H4 (cell line): ENCODE results near the gene NBAS. TPM values are rescaled to one million over a fixed set of nuclear protein-coding genes. Genes with fewer than 3 reads are reported as not detected.
"Not testable (repeated sequence)": the region's sequence is repeated elsewhere in the genome, so short reads cannot be mapped to it uniquely, and the experiment has no call there.

Experiments used
- DNase-seq: peaks from one replicate; pipeline ENCODE4 v3.0.0-alpha.2; 2015; ENCODE audit warnings: low spot score
- total RNA-seq: library from RNA; depleted of rRNA; stranded (reverse); fragments of >200 nt; shearing (Covaris generic); gene quantifications from 2 replicates; pipeline ENCODE4 v1.2.3, GENCODE V29; 2014

NBAS gene
- total RNA-seq, 1 experiment from 2014 or later = 16.2 TPM

DNA sequence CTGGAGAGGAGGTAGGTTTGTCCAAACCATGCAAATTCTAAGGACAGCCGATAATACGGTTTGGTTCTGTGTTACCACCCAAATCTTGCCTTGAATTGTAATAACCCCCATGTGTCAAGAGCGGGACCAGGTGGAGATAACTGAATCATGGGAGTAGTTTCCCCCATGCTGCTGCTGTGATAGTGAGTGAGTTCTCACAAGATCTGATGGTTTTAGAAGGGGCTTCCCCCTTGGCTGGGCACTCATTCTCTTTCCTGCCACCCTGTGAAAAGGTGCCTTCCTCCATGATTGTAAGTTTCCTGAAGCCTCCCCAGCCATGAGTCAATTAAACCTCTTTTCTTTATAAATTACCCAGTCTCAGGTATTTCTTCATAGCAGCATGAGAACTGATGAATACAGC lies 295.2 kb downstream of the NBAS start:
- no peak for DNase-seq

DNA sequence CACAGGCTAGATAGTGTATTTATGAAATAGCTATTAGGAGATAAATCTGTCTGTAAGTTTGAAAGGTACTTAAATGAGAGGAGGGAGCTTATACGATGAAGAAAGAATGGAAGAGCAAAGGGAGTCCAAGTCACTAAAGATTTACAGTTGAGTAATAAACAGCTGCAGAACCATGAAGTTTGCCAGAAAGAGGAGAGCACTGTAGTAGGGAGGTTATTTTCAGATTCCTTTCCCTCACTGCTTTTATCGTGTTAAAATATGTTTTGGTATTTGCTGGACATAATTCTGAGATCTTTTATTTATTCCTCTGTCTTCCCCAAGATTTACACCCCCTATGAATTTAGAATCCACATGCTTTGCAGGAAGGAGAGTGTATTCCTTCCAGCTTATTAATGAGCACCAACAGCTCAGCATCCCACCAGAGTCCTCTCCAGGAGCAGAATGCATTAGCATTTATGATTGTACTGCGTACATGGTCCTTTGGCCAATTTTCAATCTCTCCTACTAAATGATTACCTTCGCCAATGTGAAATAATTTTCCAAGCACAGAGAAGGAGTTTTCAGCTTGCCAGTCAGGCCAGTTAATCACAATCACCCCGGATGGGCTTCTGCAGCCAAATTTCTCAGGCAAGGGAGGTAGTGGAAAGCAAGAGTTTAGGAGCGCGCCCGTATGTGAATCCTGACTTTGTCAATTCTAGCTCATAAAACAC lies 297.0 kb downstream of the NBAS start:
- DNase-seq = no peak

DNA sequence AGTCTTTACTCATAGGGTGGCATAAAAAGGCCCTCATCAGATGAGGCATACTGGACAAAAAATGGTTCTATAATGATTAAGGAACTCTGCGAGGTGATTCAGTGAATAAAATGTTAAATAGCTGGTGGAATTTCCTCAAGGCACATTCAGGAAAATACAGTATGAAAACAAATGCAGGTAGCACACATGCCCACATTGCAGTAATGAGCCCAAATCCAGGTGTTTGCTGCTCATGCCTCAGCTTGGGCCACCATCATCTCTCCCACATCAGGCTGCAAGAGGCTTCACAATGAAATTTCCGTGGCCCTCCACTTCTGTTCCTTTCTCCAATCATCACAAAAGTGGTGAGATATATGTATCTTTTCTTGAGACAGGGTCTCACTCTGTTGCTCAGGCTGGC lies 298.3 kb downstream of the NBAS start:
- no peak for DNase-seq

DNA sequence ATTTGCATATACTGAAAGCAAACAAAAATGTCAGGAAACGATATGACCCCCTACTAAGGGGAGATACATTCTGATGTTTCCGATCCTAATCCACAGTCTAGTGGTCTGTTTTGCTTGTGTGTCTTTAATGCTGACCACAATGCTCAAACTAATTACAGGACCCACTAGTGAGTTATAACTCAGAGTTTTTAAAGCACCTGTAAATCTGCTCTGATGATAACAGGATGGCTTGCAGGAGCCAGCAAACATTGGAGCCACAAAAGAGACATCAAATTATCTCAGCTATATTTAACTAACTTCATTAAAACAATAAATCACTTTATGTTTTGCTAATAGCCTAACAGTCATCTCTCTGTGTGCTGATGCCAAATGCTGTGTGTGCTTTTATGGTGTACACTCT lies 300.3 kb downstream of the NBAS start:
- DNase-seq = no peak

DNA sequence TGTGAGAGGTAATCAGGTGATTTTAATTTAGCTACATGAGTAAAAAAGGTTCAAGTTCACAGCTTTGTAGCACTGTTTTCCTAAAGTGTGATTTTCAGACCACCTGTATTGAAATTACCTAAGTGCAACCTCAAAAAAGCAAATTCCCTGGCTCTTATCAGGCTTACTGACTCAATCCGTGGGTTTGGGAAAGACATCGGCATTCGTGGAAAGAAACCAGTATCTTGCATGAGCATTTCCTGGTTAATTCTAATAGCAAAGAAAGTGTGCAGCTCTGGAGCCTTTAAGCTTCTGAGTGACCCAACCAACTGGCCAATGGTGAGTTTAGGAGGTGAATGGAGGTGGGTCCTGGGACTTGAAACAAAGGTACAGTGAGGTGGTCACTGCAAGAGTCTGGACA lies 300.9 kb downstream of the NBAS start:
- no peak for DNase-seq

DNA sequence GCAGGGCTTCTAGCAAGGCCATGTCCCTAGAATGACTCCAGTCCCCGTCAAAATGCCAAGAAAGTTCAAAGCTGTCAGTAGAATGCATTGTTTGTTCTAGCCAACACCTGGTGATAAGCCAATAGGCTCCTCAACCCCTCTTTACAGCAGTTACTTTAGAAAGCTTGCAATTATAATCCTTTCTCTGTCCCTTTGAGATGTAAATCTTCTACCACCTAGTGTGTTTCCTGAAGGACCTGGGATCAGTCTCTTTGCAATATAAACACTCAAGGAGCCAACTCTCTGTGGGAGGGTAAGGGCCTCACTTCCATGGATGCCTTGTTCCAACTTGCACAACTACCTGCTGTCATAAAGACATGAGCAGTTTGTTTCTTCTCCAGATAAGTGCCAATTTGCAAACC lies 301.8 kb downstream of the NBAS start:
- no peak for DNase-seq

DNA sequence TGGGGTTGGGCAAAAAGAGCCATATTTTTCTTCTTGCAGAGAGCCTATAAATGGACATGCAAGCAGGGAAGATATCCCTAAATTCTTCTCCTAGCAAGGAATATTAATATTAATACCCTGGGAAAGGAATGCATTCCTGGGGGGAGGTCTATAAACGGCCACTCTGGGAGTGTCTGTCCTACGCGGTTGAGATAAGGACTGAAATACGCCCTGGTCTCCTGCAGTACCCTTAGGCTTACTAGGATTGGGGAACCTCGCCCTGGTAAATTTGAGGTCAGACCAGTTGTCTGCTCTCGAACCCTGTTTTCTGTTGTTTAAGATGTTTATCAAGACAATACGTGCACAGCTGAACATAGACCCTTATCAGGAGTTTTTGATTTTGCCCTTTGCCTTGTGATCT lies 302.7 kb downstream of the NBAS start:
- DNase-seq = not testable (repeated sequence)

DNA sequence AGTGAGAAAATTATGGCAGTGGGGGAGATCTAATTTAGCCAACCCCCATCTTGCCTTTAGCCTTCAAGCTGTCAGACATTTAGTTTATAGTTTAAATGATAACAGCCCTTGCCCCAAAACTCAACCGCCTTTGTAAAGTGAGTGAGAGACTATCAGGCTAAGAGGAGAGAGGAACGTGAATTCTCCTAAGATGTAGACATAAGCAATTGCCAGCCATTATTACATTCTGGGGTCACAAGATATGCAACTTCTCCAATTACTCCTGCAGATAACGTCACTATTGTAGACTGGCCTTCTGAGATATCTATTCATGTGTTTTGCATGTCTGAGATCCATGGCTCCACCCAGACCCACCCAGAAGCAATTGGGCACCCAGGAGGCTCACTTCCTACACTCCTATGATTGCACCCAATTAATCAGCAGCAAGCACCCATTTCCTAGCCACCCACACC lies 307.3 kb downstream of the NBAS start:
- DNase-seq = no peak

DNA sequence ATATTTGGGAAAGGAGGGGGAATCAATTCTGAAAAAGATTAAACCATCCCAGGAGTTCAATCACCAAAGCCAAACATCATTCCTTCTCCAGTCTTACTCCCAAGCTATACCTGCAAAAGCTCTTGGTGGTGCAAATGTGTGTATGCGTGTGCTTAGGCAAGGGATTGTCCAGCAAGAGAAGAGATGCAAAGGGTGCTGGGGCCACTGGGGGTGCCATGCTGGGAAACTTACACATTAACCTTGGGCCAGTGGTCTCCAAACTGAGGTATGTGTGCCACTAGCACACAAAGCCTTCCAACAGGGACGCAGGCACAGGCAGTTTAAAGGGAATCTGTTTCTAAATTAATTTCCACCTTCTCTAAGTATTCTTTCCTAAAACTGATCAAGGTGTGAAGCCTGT lies 307.9 kb downstream of the NBAS start:
- no peak for DNase-seq

DNA sequence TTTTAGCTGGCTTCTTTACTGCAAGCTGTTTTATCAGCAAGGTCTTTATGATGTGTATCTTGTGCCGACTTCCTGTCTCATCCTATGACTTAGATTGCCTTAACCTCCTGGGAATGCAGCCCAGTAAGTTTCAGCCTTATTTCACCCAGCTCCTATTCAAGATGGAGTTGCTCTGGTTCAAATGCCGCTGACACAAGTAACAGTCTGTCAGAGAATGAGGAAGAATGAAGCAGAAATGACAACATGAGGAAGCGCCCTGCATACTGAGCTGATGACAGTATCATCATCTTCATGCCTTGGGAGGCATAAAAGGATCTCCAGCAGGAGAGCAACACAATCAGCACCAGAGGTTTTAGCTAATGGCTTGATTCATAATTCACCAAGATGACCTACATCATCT lies 309.4 kb downstream of the NBAS start:
- no peak for DNase-seq

DNA sequence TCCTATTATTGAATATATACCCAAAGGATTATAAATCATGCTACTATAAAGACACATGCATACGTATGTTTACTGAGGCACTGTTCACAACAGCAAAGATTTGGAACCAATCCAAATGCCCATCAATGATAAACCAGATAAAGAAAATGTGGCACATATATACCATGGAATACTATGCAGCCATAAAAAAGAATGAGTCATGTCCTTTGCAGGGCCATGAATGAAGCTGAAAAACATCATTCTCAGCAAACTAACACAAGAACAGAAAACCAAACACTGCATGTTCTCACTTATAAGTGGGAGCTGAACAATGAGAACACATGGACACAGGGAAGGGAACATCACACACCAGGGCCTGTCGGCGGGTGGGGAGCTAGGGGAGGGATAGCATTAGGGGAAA lies 310.2 kb downstream of the NBAS start:
- not testable (repeated sequence) for DNase-seq

DNA sequence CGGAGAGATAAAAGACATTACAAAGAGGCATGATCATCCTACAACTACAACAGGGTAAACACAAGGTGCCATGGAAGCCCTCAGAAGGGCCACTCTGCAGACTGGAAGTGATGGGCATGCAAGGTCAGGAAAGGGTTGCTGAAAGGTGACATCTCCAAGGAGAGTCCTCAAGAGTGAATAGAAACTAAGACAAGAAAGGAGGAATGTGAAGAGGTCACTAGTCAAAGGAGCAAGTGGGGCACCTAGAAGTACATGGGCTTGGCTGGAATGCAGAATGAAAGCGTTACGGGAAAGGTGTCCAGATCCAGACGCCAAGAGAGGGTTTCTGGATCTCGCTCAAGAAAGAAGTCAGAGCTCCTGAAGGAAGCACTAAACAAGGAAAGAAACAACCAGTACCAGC lies 314.3 kb downstream of the NBAS start:
- no peak for DNase-seq

DNA sequence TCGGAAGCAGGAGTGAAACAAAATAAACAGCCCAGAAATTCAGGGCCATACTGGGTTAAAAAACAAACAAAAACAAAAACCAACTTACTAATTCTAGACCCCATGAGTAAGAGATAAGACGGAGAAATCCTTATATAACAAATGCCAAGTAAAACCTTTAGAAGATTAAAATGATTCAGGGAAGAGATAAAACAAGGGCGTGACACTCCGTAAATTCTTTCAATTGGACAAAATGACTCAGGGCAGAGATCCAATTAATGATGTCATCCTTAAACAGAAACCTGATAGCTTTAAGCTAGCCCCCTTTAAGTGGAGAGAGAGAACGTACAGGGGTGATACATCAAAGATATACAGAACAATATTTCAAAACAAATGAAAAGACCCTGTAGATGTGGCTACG lies 317.4 kb downstream of the NBAS start:
- DNase-seq = peak; percentile 21

DNA sequence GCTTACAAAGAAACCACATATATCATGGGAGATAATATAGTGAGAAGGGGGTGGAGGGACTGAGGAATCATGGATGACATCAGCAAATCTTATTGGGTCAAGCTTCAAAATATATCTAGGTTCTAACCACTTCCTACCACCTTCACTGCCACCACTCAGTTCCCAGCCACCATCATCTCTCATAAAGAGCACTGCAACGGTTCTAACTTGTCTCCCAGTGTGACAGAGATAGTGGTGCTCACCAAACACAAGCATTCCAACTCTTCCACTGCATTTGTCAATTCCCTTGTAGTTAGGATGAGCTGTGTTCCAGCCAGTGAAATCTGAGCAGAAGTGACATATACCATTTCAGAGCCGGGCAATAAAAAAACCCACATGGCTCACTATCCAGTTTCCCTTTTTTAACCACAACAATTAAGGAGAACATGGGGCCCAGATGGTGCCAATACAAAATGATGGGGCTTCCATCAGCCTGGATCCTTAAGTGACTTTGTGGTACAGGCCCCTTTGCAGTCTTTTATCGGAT lies 318.1 kb downstream of the NBAS start:
- no peak for DNase-seq

DNA sequence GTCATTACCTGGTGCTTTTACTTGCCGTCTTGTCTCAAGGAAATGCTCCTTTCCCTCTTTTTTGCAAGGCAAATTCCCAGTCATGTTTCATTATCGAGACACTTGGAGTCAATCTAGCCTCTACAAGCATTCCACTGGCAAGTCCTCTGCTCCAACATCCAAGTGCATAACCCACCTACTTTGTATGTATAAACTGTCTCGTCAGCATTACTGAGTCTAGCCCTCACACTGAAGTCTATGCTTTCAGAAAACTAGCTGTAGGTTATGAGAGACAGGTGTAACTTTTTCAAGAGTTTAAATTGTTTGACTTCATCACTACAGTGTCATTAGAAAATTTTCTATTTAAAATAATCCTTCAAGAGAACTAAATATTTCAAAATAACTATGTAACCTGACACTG lies 319.2 kb downstream of the NBAS start:
- no peak for DNase-seq

DNA sequence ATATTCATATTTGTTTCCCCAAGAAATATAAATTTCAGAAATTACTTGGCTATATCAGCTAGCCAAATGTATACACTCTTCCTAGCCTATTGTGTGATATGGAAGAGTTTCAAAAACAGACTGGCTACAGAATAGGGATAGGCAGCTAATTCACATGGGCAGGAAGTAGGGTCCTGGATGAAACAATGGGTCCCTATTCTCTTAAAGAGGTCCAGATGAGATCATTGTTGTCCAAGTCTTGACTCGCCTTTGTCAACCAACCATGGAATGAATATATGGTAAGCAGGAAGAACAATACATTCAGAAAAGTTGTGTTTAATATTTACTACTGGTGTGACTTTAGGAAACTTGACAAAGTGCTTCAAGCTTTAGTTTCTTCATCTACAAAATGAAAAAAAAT lies 319.9 kb downstream of the NBAS start:
- no peak for DNase-seq

DNA sequence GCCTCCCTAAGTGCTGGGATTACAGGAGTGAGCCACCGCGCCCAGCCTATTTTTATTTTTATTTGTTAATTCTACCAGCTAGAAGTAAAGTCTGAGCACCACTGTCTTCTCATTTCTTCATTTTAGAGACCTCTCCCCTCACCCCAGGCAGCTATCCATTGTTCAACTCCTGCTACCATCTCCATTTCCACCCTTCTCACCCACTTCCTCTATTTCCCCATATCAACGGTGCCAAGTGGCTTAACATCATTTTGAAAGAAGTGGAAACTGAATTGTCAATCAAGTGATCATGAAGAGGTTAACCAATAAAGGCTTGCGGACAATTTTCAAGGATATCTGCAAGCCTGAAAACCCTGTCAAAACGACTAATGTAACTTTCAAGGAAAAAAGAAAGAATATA lies 323.1 kb downstream of the NBAS start:
- no peak for DNase-seq

DNA sequence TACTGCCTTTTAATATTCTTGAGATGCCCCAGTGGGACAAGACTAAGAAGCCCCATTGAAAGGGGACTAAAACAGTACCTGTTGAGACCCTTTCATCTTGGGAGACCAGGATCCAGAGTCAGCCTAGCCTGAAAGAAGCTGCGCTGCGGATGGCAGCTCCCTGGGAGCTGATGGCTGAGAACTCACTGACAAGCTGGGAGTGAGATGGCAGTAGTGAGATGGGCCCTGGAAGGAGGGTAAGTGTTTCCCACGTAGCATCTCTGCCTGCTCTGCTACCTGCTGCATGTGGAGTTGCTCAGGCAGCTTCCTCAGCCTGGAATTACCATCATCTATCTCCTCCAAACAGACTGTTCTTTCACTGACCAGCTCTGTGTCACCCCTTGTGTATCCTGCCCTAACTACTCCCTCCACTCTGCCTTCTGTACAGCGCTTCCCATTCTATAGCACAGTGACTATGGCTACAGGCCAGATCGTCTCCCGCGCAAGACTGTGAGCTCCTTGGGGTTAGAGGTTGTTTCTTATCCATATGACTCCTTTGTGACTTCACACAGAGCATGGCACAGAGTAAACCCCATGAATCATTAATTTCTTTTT lies 330.4 kb downstream of the NBAS start:
- no peak for DNase-seq

DNA sequence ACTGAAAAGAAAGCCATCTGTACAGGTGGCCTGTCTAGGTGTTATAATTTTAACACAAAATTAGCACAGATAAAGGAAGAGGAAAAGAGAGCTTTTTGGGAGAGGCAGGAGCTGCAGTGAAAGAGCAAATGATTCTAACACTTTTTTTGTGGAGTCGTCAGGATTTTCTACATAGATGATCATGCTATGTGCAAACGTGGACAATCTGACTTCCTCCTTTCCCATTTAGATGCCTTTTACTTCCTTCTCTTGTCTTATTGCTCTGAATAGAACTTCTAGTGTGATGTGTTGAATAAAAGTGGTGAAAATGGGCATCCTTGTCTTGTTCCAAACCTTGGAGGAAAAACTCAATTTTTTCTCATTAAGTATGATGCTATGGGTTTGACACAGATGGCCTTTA lies 334.5 kb downstream of the NBAS start:
- no peak for DNase-seq

DNA sequence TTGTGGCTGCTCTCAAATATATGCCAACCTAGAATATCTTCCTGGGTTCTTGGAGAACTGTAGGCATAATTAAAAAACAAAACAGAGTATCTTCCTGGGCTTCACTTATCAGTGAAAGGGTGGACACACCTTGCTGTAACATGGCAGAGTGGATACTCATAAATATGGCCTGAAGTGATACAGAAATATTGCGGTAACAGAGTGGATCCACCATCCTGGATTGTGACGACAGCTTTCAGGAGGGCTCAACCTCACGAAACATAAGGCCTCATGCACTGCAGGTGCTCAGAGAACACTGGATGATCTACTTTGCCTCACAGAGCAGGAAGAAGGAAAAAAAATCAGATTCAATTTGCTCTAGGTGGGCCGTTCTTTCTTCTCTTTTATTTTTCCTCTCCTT lies 336.0 kb downstream of the NBAS start:
- DNase-seq = no peak

DNA sequence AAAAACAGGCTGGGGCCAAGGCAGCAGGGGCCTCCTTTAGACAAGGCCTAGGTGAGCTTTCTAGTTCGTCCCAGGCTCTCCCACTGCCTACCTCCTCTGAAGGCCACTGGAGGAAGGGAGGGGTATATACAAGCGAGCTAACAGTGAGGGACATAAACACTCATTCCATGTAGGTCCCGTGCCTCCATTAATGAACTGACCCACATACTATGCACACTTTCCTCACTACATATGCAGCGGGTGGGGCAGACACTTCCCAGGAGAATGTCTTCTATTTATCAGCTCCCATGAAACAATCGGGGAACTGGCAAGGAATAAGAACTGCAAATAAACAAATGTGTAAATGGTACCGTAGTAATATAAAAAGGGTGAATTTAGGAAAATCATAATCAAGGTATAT lies 336.5 kb downstream of the NBAS start:
- no peak for DNase-seq

DNA sequence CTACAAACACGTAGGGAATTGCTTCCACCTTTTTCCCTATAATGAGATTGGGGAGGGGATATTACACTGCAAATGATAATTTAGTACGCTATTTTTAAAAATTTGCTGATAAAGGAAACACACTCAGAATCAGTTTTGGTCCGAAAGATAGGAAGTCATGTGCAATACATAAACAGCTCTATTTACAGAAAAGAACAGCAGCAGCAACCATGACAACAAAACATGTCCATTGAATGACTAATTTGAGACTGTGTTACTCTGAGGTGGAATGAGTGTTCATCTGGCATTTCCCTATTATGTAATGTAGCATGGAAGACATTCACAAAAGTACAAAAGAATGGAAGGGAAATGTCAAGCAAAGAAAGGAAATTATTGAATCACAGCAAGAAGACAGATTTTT lies 337.2 kb downstream of the NBAS start:
- no peak for DNase-seq

DNA sequence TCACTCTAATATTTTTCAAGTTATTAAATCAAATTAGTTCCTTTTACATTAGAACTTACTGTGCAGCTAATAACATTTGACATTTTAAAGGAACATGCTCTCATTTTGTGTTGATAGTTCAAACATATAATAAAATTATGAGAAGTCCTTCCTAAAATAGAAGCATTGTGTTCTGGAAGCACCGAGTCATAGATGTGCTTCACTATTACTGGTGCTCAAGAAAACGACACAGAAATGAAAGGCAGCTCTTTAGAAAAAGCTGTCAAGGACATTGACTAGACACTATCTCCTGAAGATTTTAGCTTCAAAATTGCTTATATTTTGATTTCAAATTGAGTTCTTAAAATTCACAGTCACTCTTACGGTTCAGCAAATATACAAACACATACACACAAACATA lies 338.3 kb downstream of the NBAS start:
- DNase-seq = no peak

DNA sequence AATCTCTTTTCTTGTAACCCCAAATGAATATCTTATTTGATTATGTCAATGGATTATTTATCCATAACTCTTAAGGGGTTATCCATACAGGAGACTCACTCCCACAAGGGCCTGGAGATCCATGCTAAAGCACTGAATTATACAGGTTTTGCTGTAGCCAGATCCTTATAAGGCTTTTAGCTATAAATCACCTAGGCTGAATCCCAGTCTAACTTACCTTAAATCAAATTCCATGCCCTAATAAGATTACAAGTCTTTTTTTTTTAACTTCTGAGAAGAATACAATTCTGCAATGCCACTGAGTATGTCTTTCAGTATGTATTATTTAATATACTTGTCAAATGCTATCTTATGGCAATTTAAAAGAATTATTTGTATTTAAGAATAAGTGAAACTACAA lies 340.5 kb downstream of the NBAS start:
- no peak for DNase-seq
